CD8-positive, alpha-beta memory T cell (primary cell): ENCODE data around the gene MRTFA. TPM values are rescaled to one million over a fixed set of nuclear protein-coding genes. Genes with fewer than 3 reads are reported as not detected.
"Not testable (repeated sequence)": the region's sequence is repeated elsewhere in the genome, so short reads cannot be mapped to it uniquely, and the experiment has no call there.

Experiments used
- CTCF ChIA-PET: fragments of 350-600 bp; sonication (Branson Sonifier 250); formaldehyde crosslinking; loops from one replicate; lab custom pipeline; 2021; ENCODE audit warnings: antibody characterized with exemption; lab: Charles Lee
- POLR2A ChIA-PET: fragments of 350-600 bp; sonication (Branson Sonifier 250); formaldehyde crosslinking; loops from one replicate; lab custom pipeline; 2021; ENCODE audit warnings: antibody characterized with exemption; lab: Charles Lee
- DNase-seq, 5 donors: peaks; one replicate each; pipeline versions ENCODE4 v3.0.0 to v3.0.0-alpha.2; 2020 to 2022; ENCODE audit warnings: mixed read lengths in 1 of 5
- H3K27ac ChIP-seq: one replicate; pipeline ENCODE4 v1.7.0; 2013; ENCODE audit warnings: low read depth, mild to moderate bottlenecking, low read length, moderate library complexity
- H3K27me3 ChIP-seq: 2 replicates; pipeline ENCODE4 v1.7.0; 2013; ENCODE audit warnings: low read length, mild to moderate bottlenecking; ENCODE audit not compliant: insufficient read depth, poor library complexity, severe bottlenecking
- H3K36me3 ChIP-seq: 2 replicates; pipeline ENCODE4 v1.7.0; 2013; ENCODE audit warnings: mild to moderate bottlenecking, low read length, moderate library complexity; ENCODE audit not compliant: insufficient read depth
- H3K4me1 ChIP-seq: 2 replicates; pipeline ENCODE4 v1.7.0; 2013; ENCODE audit warnings: mild to moderate bottlenecking, low read length, moderate library complexity; ENCODE audit not compliant: insufficient read depth
- H3K4me3 ChIP-seq: 2 replicates; pipeline ENCODE4 v1.7.0; 2013; ENCODE audit warnings: mild to moderate bottlenecking, low read length
- H3K9me3 ChIP-seq: 2 replicates; pipeline ENCODE4 v1.7.0; 2013; ENCODE audit warnings: mild to moderate bottlenecking, low read length
- H3K27ac Mint-ChIP-seq, 8 donors: one replicate each; pipeline ENCODE4 v1.8.0; 2020 to 2021; ENCODE audit warnings: mixed read lengths in 8 of 8, mild to moderate bottlenecking in 6 of 8, inconsistent platforms in 3 of 8, moderate library complexity in 3 of 8
- H3K27me3 Mint-ChIP-seq, 2 donors: one replicate each; pipeline ENCODE4 v1.8.0; 2020 to 2021; ENCODE audit warnings: mixed read lengths in 2 of 2, mild to moderate bottlenecking in 1 of 2, moderate library complexity in 1 of 2
- H3K36me3 Mint-ChIP-seq, 3 donors: one replicate each; pipeline ENCODE4 v1.8.0; 2020 to 2021; ENCODE audit warnings: mixed read lengths in 3 of 3, inconsistent platforms in 1 of 3, mild to moderate bottlenecking in 1 of 3
- H3K4me1 Mint-ChIP-seq, 3 donors: one replicate each; pipeline ENCODE4 v1.8.0; 2020 to 2021; ENCODE audit warnings: mixed read lengths in 3 of 3, inconsistent platforms in 1 of 3, mild to moderate bottlenecking in 1 of 3
- H3K4me3 Mint-ChIP-seq, 7 donors: one replicate each; pipeline ENCODE4 v1.8.0; 2020 to 2021; ENCODE audit warnings: mixed read lengths in 7 of 7, mild to moderate bottlenecking in 6 of 7, moderate library complexity in 4 of 7, inconsistent platforms in 2 of 7
- H3K9me3 Mint-ChIP-seq, 5 donors: one replicate each; pipeline ENCODE4 v1.8.0; 2020 to 2022; ENCODE audit warnings: mixed read lengths in 5 of 5, mild to moderate bottlenecking in 3 of 5, moderate library complexity in 2 of 5, inconsistent platforms in 1 of 5
- polyA plus RNA-seq: library from polyadenylated mRNA; unstranded; fragments of 300-500 nt; fragmentation: Illumina TruSeq; gene quantifications from one replicate; pipeline ENCODE4 v1.2.3, GENCODE V29; 2021
- total RNA-seq, 2 experiments: library from RNA; stranded (reverse); gene quantifications; one replicate each; pipeline ENCODE4 v1.2.3, GENCODE V29; 2021

The MRTFA gene
- total and polyA plus RNA-seq, 3 experiments from 2014 or later, result 22.9 to 40.5 (median 38.6) TPM

GRCh38 chr22:40603088-40603605 is 33.4 kb downstream of the MRTFA start:
- Histone ChIP-seq H3K27ac (no peak overlapping the region), H3K36me3 (no peaks in the 10 kb centered on the region), H3K4me3 (no peak overlapping the region), H3K4me1 (peaks cover 9% of the 10 kb centered on the region), H3K9me3 (no peaks in the 10 kb centered on the region), H3K27me3 (no peaks in the 10 kb centered on the region)
- Mint-ChIP-seq H3K36me3 (peaks cover 0 to 3% (median 1%) of the 10 kb centered on the region in 3 donors), H3K9me3 (no peaks in the 10 kb centered on the region), H3K27ac (peak overlapping the region in 3 of 8 donors; percentile 1 to 64 (median 53)), H3K4me1 (peaks cover 46 to 67% (median 65%) of the 10 kb centered on the region in 3 donors), H3K4me3 (no peak overlapping the region), H3K27me3 (no peaks in the 10 kb centered on the region)
- ChIA-PET CTCF (no interaction called here), POLR2A (interaction anchor here (0.5 kb wide), 1 partner anchor 17 kb away, joined by 3 read pairs; no protein-coding TSS in a partner anchor)
- no peak for DNase-seq

GRCh38 chr22:40602231-40602630 is 34.3 kb downstream of the MRTFA start:
- no peaks in the 10 kb centered on the region for H3K36me3 ChIP-seq
- no peaks in the 10 kb centered on the region for H3K27me3 Mint-ChIP-seq
- no peak for DNase-seq
- H3K4me3 ChIP-seq, result no peak overlapping the region
- H3K4me1 ChIP-seq, result peaks cover 9% of the 10 kb centered on the region
- H3K9me3 ChIP-seq, result no peaks in the 10 kb centered on the region
- CTCF ChIA-PET, result no interaction called here
- no peaks in the 10 kb centered on the region for H3K9me3 Mint-ChIP-seq
- peaks cover 0 to 3% (median 1%) of the 10 kb centered on the region in 3 donors for H3K36me3 Mint-ChIP-seq
- peaks cover 45 to 66% (median 61%) of the 10 kb centered on the region in 3 donors for H3K4me1 Mint-ChIP-seq
- no peak overlapping the region for H3K27ac Mint-ChIP-seq
- H3K4me3 Mint-ChIP-seq, result no peak overlapping the region
- H3K27ac ChIP-seq, result no peak overlapping the region
- no peaks in the 10 kb centered on the region for H3K27me3 ChIP-seq
- POLR2A ChIA-PET, result no interaction called here

GRCh38 chr22:40599731-40600130 is 36.8 kb downstream of the MRTFA start:
- no peak overlapping the region for H3K27ac ChIP-seq
- no peak overlapping the region for H3K4me3 ChIP-seq
- no peaks in the 10 kb centered on the region for H3K9me3 ChIP-seq
- DNase-seq, result no peak
- H3K4me1 ChIP-seq, result no peaks in the 10 kb centered on the region
- H3K27me3 ChIP-seq, result no peaks in the 10 kb centered on the region
- ChIA-PET CTCF (no interaction called here), POLR2A (no interaction called here)
- no peaks in the 10 kb centered on the region for H3K27me3 Mint-ChIP-seq
- H3K27ac Mint-ChIP-seq, result no peak overlapping the region
- H3K36me3 ChIP-seq, result no peaks in the 10 kb centered on the region
- no peaks in the 10 kb centered on the region for H3K9me3 Mint-ChIP-seq
- H3K4me3 Mint-ChIP-seq, result no peak overlapping the region
- peaks cover 0 to 3% (median 0%) of the 10 kb centered on the region in 3 donors for H3K36me3 Mint-ChIP-seq
- peaks cover 31 to 57% (median 50%) of the 10 kb centered on the region in 3 donors for H3K4me1 Mint-ChIP-seq

- H3K4me3 Mint-ChIP-seq, H3K27me3 ChIP-seq, H3K4me1 ChIP-seq, DNase-seq, H3K4me3 ChIP-seq, H3K9me3 ChIP-seq, H3K27ac Mint-ChIP-seq, H3K9me3 Mint-ChIP-seq, H3K36me3 ChIP-seq, H3K36me3 Mint-ChIP-seq, H3K27me3 Mint-ChIP-seq, CTCF ChIA-PET, H3K27ac ChIP-seq, POLR2A ChIA-PET: not testable (repeated sequence)
- peaks cover 32 to 60% (median 58%) of the 10 kb centered on the region in 3 donors for H3K4me1 Mint-ChIP-seq
Measured at GRCh38 chr22:40598712-40599111, 37.8 kb downstream of the MRTFA start.

GRCh38 chr22:40597526-40598430 is 38.7 kb downstream of the MRTFA start:
- no peaks in the 10 kb centered on the region for H3K9me3 ChIP-seq
- DNase-seq, result no peak
- Mint-ChIP-seq H3K27ac (peak overlapping the region in 2 of 8 donors; percentile 30 to 39), H3K4me1 (peaks cover 34 to 60% (median 59%) of the 10 kb centered on the region in 3 donors), H3K4me3 (no peak overlapping the region), H3K27me3 (no peaks in the 10 kb centered on the region), H3K9me3 (no peaks in the 10 kb centered on the region), H3K36me3 (peaks cover 0 to 3% (median 0%) of the 10 kb centered on the region in 3 donors)
- POLR2A ChIA-PET, result no interaction called here
- no peaks in the 10 kb centered on the region for H3K4me1 ChIP-seq
- no peak overlapping the region for H3K27ac ChIP-seq
- no peak overlapping the region for H3K4me3 ChIP-seq
- CTCF ChIA-PET, result no interaction called here
- H3K36me3 ChIP-seq, result no peaks in the 10 kb centered on the region
- H3K27me3 ChIP-seq, result no peaks in the 10 kb centered on the region

GRCh38 chr22:40595497-40596234 is 40.9 kb downstream of the MRTFA start:
- H3K27me3 Mint-ChIP-seq, result no peaks in the 10 kb centered on the region
- no peaks in the 10 kb centered on the region for H3K4me1 ChIP-seq
- H3K4me3 Mint-ChIP-seq, result no peak overlapping the region
- no peaks in the 10 kb centered on the region for H3K9me3 ChIP-seq
- CTCF ChIA-PET, result no interaction called here
- H3K36me3 Mint-ChIP-seq, result peaks cover 0 to 3% (median 3%) of the 10 kb centered on the region in 3 donors
- no peaks in the 10 kb centered on the region for H3K27me3 ChIP-seq
- no peak overlapping the region for H3K27ac ChIP-seq
- peak overlapping the region in 3 of 8 donors; percentile 11 to 64 (median 18) for H3K27ac Mint-ChIP-seq
- POLR2A ChIA-PET, result no interaction called here
- H3K9me3 Mint-ChIP-seq, result no peaks in the 10 kb centered on the region
- peaks cover 30 to 55% (median 51%) of the 10 kb centered on the region in 3 donors for H3K4me1 Mint-ChIP-seq
- no peaks in the 10 kb centered on the region for H3K36me3 ChIP-seq
- DNase-seq, result no peak
- no peak overlapping the region for H3K4me3 ChIP-seq

- Mint-ChIP-seq H3K27ac (no peak overlapping the region), H3K36me3 (peaks cover 3 to 6% (median 3%) of the 10 kb centered on the region in 3 donors), H3K4me1 (peaks cover 28 to 50% (median 48%) of the 10 kb centered on the region in 3 donors), H3K27me3 (no peaks in the 10 kb centered on the region), H3K9me3 (no peaks in the 10 kb centered on the region), H3K4me3 (no peak overlapping the region)
- ChIA-PET CTCF (no interaction called here), POLR2A (interaction anchor here (0.6 kb wide), 1 partner anchor 1566 kb away, joined by 6 read pairs; no protein-coding TSS in a partner anchor)
- no peaks in the 10 kb centered on the region for H3K36me3 ChIP-seq
- H3K9me3 ChIP-seq, result no peaks in the 10 kb centered on the region
- no peak overlapping the region for H3K4me3 ChIP-seq
- no peak for DNase-seq
- H3K4me1 ChIP-seq, result no peaks in the 10 kb centered on the region
- H3K27ac ChIP-seq, result no peak overlapping the region
- no peaks in the 10 kb centered on the region for H3K27me3 ChIP-seq
Measured at GRCh38 chr22:40594924-40595323, 41.6 kb downstream of the MRTFA start.
